OCI-LY3 (cell line): Measurements from ENCODE around the gene EFNA5.

Source experiments
- CTCF ChIP-seq: fragments of 200-600, 300-600 bp; sonication (generic); IDR thresholded peaks from 2 replicates; pipeline ENCODE4 v1.5.1; 2014; ENCODE audit warnings: antibody characterized with exemption, low read length, low read depth
- EZH2phosphoT487 ChIP-seq: fragments of 200-600 bp; shearing (Covaris generic); IDR thresholded peaks from 2 replicates; pipeline ENCODE4 v1.6.1; 2018; ENCODE audit warnings: antibody characterized with exemption, mixed run types, low read depth

- TF ChIP-seq CTCF (no peak), EZH2phosphoT487 (no peak)
Observed at GRCh38 chr5:107501965-107502675, 168.6 kb downstream of the EFNA5 start.
